NCI-H345 treated with DMSO at 0.1 percent for 48 hours (cell line): ENCODE results near the gene CXXC5.

Source experiments
- DNase-seq: peaks from one replicate; lab custom pipeline; 2025; ENCODE audit not compliant: unreplicated experiment; lab: John Stamatoyannopoulos, UW

CXXC5 gene

DNA sequence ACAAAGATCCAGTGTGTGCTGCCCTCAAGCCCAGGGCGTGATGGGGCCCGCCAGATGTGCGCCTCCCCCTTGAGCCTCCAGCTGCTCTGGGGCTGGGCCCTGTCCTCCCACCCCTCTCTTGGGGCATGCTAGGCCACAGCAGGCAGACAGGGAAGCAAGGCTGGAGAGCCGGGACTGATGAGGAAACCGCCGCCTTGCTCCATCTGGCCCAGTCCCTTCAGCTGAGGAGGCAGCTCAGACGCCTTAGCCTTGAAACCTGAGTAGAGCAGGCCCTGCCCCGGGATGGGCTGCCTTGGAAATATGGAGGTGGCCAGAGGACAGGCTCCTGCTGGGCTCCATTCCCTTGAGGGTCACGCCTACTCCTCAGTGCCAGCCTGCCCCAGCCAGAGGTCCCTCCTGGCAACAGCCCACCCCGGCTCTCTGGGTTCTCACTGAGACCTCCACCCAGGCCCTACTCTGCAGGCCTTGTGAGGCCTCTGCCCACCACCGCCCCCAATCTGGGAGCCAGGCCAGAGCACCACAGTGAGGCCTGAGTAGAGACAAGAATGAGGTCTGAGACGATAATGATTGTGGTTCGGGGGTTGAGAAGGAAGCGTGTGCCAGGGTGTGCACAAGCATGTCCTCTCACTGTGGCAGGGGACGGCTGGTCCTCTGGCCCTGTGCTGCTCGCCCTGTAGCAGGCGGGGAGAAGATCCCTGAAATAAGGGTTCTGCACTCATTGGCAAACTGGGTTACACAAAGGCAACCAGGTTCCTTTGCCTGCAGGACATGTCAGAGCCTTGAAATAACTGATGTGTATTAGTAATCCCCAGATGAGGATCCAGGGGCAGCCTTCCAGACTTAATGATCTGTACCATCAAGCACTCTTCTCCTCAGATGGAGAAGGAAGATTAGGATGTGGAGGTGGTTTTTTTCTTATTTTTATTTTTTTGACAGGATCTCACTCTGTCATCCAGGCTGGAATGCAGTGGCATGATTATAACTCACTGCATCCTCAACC, 30.9 kb downstream of the CXXC5 start:
- no peak for DNase-seq

GRCh38 chr5:139680368-139681111, 32.4 kb downstream of the CXXC5 start:
- no peak for DNase-seq

GRCh38 chr5:139681112-139681458, 32.9 kb downstream of the CXXC5 start:
- no peak for DNase-seq

- DNase-seq: no peak
These were observed 33.3 kb downstream of the CXXC5 start for GRCh38 chr5:139681466-139681865.

GRCh38 chr5:139682016-139682975, 34.1 kb downstream of the CXXC5 start:
- no peak for DNase-seq

DNA sequence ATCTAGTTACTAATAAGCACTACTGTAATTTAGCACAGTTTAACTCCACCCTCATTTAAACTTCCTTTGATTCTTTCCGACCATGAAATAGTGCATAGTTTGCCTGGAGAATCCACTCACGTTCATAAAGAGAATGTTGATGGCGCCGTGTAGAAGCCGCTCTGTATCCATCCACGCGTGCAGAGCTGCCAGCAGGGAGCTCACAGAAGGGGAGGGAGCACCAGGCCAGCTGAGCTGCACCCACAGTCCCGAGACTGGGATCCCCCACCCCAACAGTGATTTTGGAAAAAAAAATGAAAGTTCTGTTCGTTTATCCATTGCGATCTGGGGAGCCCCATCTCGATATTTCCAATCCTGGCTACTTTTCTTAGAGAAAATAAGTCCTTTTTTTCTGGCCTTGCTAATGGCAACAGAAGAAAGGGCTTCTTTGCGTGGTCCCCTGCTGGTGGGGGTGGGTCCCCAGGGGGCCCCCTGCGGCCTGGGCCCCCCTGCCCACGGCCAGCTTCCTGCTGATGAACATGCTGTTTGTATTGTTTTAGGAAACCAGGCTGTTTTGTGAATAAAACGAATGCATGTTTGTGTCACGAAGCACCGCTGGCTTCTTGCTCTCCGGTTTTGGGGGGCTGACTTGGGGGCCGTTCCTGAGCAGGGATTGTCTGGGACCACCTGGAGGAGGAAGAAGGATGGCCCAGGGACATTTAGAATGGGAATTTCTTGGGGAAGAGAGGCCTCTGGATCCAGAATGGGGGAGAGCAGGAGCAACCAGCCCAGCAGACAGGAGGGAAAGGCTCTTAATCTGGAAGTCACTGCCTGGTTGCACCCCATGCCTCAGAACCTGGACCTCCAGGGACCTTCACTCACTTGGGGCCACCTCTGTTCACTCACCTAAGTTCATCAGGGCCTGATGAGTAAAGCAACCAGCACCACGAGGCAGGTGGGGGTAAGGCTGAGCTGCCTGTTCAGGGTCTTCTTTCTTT, 35.4 kb downstream of the CXXC5 start:
- no peak for DNase-seq

DNA sequence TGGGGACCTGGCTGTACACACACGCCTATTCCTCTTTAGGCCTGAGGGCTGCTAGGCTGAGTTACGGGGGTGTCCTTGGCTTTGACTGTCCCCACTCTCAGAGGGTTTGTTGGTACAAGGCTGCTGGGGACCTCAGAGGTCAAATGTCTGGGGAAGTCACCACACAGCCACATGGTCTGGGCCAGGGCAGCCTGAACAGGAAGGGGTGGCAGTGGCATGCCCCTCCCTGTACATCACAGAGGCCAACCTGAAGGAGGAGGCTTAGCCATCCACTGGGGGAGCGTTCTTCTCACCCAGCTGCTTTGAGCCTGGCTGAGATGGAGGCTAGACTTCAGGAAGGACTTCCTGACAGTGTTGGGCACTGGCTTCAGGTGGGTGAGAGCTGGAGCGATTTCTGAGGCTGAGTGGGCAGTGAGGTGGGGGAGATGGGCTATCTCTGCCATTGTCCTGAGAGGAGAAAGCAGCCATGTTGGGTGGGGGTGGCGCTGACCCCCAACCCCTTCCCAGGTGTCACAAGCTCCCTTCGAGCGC, 36.3 kb downstream of the CXXC5 start:
- DNase-seq: no peak

DNA sequence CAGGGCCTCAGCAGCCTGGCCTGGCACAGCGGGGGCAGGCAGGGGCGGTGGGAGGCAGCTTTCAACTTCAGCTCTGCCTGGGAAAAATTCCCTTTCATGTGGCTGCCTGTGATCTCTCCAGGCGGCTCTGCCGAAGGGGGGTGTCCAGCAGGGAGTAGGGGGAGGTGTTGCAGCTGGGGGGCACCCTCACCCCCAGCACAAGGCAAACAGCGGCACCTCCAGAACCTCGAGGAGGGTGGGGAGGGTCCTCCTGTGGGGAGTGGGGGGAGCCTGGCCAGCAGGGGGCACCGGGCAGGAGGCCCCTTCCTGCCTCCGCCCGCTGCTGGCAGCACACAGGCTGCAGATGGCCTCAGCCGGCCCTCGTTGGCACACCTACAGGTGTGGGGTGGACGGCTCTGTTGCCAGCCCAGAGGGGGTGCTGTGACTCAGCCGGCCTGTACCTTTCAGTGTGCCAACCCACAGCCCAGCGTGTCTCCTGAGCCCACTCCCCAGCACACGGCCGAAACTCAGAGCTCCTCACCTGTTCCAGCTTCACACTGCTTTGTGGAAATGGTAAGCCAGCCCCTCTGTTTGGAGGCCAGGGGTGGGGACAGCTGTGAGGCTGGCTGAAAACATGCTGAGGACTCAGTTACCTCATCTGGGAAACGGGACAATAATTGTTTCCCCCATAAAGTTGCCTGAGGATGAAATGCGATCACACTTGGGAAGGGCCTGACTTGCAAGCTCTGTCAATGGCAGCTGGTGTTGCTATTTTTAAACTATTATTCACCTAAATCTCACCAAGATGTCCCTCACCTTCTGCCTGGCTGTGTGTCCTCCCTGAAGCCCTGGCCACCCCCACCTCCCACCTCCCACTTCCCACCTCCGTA, 37.0 kb downstream of the CXXC5 start:
- DNase-seq: no peak

DNA sequence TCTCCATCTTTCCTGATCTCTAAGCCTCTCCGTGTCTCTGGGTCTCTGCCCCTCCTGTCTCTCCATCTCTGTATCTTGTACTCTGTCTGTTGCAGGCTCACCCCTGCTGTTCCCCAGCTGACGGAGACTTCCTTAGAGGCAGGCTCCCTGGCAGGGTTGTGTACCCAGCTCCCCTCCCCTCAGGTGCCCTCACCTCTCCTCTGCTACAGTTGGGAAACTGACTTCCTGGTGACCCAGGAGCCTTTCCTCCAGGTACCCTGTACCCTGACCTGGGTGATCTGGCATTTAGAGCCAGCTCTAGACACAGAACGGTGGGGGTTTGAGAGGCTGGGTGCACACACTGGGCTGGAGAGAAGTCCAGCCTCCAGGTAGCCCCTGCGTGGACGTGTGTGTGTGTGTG, 37.7 kb downstream of the CXXC5 start:
- no peak for DNase-seq

GRCh38 chr5:139686356-139686705, 38.2 kb downstream of the CXXC5 start:
- no peak for DNase-seq

DNA sequence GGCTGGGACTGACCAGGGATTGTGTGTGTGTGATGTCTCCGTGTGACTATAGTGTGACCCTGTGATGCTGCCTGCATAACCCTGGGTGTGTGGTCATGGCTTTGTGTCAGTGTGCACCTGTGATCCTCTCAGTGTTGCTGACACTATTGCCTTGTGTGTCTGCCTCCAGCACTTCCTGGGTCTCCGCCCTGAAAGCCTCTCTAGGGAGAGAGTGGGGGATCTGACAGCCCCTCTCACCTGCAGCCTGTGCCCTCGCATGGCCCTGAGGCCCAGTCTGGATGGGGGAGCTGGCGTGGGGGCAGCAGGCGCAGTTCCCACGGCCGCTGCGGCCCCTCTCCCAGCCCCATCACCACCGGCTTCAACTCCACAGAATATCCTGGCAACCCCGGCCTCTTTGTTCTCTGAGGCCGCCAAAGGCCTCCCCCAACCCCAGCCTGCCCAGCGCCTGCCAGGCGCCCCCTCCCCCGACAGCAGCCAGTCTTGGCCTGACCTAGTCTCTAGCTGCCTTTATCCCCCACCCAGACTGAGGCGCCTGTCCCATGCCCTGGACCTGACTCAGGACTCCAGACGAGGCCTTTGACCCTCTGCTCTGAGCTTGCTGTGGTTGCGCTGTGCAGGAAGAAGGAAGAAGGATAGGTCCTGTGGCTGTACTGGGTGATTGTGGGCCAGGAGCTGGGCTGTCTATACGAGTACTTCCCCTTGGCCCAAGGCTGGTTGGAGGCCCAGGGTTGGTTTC, 38.7 kb downstream of the CXXC5 start:
- no peak for DNase-seq

DNA sequence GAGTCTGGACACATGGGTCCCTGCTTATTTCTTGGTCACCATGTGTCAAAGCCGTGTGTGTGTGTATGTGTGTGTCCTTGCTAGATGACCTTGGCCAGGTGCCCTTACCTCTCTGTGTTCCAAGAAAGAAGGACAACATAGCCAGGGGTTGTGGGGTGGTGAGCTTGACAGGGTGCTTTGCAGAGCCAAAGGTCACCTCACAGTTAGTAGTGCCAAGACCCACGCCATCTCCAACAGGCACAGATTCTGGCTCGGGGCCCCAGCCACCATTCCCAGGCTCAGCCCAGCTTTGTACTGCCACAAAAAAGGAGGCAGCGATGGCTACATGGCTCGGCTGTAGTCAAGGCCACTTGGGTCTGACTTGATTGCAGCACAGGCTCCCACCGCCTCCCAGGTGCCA, 39.5 kb downstream of the CXXC5 start:
- no peak for DNase-seq

DNA sequence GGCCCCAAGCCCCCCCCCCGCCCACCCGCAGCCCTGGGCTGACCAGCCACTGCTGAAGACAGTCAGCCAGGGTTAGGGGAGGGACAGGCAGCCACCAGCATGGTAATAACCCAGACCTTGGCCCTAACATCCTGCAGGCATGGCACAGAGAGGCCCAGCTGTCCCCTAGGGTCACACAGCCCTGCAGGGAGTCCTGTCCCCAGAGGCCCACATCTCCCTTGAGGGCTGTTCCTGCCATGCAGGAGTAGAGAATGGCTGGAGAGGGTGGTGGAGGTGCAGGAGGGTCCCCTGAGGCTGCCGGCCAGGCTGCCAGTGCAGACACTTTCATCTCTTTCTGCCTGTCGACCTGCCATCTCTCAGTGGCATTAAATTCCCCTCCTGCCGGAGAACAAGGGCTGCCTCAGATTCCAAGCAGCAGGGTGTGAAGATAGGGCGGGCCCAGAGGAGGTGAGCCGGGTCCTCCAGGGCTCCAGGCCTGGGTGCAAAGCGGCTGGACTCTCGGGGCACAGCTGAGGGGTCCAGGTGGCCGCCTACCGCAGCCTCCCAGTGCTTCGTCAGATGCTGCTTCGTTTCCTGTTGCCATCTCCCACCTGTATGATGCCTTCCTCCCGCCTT, 40.0 kb downstream of the CXXC5 start:
- no peak for DNase-seq

GRCh38 chr5:139688751-139689372, 40.7 kb downstream of the CXXC5 start:
- no peak for DNase-seq

GRCh38 chr5:139689631-139690063, 41.5 kb downstream of the CXXC5 start:
- no peak for DNase-seq

GRCh38 chr5:139690064-139690802, 42.1 kb downstream of the CXXC5 start:
- no peak for DNase-seq
